SW480 (cell line): ENCODE measurements around the gene IL17RE.
"Not testable (repeated sequence)": the region's sequence is repeated elsewhere in the genome, so short reads cannot be mapped to it uniquely, and the experiment has no call there.

ENCODE experiments used
- DNase-seq: peaks from one replicate; pipeline ENCODE4 v3.0.0-alpha.2; 2016; ENCODE audit warnings: low spot score

The IL17RE gene

GRCh38 chr3:9934993-9935392 is 32.3 kb downstream of the IL17RE start:
- DNase-seq = no peak

DNA sequence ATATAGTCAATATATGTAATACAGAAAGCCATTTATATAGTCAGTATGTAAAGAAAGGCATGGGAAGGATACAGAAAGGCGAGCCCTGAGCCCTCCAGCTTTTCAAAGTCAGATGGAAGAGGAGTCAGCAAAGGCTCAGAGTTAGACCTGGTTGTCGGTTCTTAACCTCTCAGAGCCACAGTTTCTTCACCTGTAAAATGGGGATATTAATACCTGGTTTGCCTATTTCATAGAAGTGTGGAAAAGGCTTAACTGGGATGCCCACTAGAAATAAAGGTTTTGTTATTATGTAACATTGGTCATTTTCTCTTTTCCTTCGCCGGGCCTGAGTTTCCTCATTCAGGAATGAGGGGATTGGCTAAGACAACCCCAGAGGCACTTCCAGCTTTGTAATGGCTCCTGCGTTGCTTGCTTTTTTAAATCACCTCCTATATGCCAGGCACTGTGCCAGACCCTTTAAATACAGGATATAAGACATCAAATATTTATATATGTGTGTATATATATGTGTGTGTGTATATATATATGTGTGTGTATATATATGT is 33.4 kb downstream of the IL17RE start:
- DNase-seq = no peak

- no peak for DNase-seq
These were observed 35.0 kb downstream of the IL17RE start for GRCh38 chr3:9937486-9938238.

DNA sequence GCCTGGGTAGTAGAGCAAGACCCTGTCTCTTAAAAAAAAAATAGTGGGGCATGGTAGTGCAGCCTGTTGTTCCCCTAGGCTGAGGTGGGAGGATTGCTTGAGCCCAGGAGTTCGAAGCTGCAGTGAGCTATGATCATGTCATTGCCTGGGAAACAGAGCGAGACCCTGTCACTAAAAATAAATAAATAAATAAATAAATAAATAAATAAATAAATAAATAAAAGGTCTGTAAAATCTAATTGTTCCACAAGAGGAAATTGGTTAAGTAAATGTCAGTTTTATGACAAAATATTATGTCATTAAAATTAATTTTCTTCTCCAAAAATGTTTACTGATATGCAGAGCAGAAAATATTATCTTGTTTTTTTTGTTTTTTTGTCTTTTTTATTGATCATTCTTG is 36.3 kb downstream of the IL17RE start:
- DNase-seq = no peak

DNA sequence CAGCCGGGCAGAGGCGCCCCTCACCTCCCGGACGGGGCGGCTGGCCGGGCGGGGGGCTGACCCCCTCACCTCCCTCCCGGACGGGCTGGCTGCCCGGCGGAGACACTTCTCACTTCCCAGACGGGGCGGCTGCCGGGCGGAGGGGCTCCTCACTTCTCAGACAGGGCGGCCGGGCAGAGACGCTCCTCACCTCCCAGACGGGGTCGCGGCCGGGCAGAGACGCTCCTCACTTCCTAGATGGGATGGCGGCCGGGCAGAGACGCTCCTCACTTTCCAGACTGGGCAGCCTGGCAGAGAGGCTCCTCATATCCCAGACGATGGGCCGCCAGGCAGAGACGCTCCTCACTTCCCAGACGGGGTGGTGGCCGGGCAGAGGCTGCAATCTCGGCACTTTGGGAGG is 37.3 kb downstream of the IL17RE start:
- not testable (repeated sequence) for DNase-seq

DNA sequence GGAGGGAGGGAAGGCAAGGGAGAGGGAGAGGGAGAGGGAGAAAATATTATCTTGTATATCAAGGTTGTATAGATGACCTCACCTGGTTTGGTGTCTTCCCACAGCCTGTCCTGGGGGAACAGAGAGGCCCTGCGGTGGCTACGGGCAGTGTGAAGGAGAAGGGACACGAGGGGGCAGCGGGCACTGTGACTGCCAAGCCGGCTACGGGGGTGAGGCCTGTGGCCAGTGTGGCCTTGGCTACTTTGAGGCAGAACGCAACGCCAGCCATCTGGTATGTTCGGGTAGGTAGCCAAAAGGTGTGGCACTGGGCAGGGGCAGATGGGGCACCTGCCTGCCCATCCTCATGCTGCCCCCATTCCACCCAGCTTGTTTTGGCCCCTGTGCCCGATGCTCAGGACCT is 38.1 kb downstream of the IL17RE start:
- DNase-seq = no peak

DNA sequence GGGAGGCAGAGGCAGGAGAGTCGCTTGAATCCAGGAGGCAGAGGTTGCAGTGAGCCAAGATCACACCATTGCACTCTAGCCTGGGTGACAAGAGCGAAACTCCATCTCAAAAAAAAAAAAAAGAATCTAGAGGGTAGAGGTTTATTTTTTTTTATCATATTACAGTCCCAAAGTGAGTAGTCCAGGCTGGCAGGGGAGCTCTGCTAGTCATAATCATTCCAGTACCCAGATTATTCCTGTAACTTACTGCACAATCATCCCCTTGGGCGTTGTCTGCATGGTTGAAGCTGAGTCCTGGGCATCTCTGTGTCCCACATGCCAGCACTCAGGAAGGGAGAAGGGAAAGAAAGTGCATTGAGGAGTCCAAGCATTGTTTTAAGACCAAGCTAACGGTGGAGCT is 39.5 kb downstream of the IL17RE start:
- no peak for DNase-seq

DNA sequence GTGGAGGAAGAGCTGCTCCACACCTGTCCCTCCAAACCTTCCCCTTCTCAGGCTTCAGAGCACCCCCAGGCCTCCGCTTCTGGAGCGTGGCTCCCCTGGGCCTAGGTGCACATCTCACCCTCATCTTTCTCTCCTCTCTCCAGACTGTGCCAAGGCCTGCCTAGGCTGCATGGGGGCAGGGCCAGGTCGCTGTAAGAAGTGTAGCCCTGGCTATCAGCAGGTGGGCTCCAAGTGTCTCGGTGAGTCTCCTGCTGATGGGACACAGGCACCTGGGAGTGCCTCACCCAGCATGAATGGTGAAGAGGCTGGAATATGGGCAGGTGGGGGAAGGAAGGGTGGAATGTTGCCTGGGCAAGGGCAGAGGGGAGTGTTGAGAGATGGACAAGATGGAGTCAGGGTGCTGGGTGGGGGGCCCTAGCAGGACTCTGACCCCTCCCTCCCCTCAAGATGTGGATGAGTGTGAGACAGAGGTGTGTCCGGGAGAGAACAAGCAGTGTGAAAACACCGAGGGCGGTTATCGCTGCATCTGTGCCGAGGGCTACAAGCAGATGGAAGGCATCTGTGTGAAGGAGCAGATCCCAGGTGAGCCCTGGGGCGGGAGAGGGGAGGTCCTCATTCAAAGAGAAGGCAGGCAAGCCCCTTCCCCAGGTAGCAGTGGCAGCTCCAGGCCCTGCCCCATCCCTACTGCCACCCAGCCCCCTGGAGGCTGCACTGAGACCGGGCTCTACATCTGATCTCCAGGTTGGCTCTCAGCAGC is 40.5 kb downstream of the IL17RE start:
- no peak for DNase-seq

- no peak for DNase-seq
These were observed 41.6 kb downstream of the IL17RE start for GRCh38 chr3:9944271-9944670.

DNA sequence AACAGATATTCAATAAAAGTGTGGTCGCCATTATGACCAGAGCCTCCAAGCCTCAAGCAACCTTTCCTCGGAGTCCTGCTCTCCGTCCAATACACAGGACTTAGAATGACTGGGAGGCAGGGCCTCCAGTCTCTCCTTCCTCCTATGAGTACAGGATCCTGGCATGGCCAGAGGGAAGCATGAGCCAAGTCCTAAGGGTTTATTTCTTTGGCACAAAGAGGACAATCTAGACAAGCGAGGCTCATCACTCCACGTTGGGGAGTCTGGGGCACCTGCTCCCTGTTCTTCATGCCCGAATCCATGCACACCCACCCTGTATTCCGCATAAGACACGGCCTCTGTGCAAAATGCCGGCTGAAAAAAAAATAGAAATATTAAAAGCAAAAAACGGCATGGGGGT is 42.7 kb downstream of the IL17RE start:
- DNase-seq = no peak

- peak; percentile 87 for DNase-seq
These were observed 43.7 kb downstream of the IL17RE start for GRCh38 chr3:9946112-9947024.

DNA sequence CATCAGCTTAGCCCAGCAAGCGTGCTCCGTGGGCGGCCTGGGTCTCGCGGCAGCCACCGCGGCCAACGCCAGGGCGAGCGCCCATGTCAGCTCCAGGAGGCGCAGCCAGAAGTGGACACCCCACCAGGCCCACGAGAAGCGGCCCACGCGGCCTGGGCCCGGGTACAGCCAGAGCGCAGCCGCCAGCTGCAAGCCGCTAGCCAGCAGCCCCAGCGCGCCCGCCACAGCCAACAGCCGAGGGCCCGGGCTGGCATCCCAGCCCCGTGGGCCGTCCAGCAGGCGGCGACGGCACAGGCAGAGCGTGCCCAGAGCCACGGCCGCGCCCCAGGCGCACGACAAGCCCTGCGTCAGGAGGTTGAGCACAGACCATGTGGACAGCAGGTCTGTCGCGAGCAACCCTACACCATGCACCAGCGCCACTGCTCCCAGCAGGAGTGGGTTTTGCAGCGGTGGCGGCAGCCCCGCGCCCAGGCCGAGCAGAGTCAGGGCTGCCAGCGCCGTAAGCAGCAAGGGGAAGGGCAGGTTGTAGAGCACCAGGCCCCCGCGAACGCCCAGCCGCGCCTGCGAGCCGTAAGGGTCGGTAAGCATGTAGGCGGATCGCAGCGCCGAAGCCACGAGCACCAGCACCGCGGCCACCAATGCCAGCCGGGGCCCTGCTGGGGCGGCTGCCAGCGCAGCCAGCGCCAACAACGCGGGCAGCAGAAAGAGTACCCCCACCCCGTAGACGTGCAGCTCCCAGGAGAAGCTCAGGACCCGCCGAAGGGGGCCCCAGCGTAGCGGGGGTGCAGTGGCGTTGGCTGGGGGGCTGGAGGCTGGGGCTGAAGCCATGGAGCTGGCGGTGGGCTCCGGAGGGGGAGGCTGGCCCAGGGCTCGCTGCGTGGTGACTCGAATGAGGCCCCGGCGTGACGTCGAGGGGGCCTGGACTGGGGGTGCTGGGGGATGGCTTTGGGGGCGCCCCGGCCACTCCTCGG is 44.7 kb downstream of the IL17RE start:
- no peak for DNase-seq

GRCh38 chr3:9948586-9948985 is 45.9 kb downstream of the IL17RE start:
- no peak for DNase-seq

DNA sequence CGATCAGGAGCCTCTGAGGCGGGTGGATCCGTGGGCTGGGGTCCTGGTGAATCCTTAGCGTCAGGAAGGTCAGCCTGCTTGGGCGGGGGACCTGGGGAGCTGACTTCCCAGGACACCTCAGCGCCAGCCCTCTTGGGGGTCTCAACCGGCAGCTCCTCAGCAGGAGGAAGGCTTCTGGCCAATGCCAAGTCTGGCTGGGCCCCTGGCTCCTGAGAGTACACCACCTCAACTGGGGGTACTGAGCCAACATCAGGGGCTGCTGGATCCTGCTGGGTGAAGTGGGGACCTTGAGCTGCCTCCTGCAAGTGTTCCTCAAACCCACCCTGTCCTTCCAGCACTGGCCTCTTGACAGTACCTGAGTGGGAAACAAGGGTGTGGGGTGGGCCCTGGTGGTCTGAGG is 46.5 kb downstream of the IL17RE start:
- DNase-seq = no peak

DNA sequence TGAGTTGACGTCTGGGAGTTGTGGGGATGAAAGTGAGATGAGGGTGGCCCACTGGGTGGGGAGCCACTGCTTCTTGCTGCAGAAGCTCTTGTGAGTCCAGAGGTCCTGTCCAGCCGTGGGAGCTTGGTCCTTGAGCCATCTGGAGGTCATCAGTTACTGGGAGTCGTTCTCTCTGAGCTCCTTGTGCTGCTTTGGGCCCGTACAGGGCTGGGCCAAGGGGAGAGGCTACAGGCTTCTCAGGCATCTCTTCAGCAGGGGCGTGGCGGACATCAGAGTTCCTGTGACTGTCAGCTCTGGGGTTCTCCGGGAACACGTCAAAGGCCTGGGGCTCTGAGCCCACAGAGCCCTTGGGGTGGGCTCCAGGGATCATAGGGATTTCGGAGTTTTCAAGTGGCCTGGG is 47.0 kb downstream of the IL17RE start:
- DNase-seq = no peak

DNA sequence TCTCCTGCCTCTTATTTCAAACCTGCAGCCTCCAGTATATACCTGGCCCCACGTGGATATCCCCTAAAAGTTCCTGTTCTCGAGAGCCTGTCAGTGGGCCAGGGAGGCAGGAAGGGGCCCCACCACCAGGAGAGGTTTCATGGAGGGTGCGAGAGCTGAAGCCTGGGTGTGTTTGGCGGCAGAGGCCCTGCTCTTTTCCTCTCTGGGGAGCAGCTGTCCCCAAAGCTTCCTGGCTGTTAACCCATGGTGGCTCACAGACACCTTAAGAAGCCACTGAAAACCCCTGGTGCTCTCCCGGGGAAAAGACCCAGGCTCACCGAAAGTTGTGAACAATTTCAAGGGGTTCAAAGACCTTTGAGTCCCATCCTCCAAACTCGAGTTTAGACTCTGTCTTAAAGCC is 48.5 kb downstream of the IL17RE start:
- DNase-seq = no peak

DNA sequence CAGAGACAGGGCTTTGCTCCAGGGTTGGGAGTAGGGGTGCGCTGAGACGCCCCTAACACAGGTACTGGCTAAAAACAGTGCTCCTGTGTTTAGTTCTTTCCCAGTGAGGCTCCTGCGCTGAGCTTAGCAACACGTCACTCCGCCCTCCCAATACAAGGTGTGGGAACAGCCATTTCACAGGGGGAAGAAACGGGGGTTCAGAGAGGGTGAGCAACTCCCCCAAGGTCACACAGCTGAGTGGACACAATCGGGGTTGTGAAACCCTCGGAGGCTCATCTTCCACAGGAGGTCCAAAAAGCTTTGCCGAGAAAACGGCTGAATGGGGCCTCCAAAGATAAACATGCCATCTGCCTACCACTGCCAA is 48.9 kb downstream of the IL17RE start:
- no peak for DNase-seq

DNA sequence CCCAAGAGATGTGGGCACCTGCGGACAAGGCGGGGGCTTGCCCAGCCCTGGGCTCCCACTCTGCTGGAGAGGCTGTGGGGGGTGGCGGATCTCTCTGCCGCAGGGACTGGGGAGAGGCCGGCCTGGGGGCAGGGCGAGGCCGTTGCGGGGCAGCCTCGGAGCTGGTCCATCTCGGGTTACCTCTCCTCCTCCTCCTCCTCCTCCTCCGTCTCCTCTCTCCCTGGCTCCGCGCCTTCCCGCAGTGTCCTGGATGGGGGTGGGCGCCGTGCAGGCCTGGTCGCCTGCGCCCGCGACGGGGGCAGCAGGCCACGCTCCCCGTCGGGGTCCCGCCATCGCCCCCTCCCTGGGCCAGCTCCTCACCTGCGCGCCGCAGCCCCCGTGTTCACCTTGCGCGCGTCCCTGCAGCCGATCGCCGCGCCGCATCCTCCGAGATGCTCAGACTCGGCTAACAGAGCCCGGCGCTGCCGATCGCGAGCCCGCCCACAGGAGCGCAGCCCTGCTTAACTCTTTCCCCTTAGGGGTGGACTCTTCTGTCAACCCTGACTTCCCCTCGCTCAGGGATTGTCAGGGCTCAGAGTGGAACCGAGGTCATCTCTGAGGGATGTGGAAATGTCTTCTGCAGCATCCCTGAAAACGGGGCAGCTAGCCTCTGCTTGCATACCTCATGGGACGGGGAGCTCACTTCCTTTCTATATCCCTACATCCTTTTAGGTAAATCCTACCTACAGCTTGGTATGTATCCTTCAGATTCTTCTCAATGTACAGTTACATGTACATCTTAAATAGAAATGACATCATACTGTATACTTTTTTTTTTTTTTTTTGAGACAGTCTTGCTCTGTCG is 49.5 kb downstream of the IL17RE start, which contains the start of gene PRRT3:
Gene PRRT3, minus strand, starts transcription at position 447 of the 844 bp plus-strand sequence. CDS start 2,293 bp downstream, outside the sequence.
- peak; percentile 42 for DNase-seq

GRCh38 chr3:9955067-9955502 is 52.4 kb downstream of the IL17RE start:
- DNase-seq = no peak
